NCI-H1694 treated with DMSO at 0.1 percent for 48 hours (cell line): ENCODE measurements around the gene LILRB3.
A peak's percentile ranks its signal among the peaks of the same experiment; 100 is the strongest.
"Not testable (repeated sequence)": the region's sequence is repeated elsewhere in the genome, so short reads cannot be mapped to it uniquely, and the experiment has no call there.

Experiments used
- DNase-seq: peaks from one replicate; lab custom pipeline; 2025; lab: John Stamatoyannopoulos, UW

Gene LILRB3

GRCh38 chr19:54209811-54210494, 12.9 kb downstream of the LILRB3 start:
- DNase-seq = peak; percentile 34

- no peak for DNase-seq
Measured at GRCh38 chr19:54209058-54209810, 13.6 kb downstream of the LILRB3 start.

GRCh38 chr19:54208784-54209057, 14.1 kb downstream of the LILRB3 start:
- DNase-seq = no peak

- DNase-seq = peak; percentile 12
Measured at GRCh38 chr19:54207983-54208783, 14.6 kb downstream of the LILRB3 start.

GRCh38 chr19:54207676-54207982, 15.2 kb downstream of the LILRB3 start:
- DNase-seq = no peak

GRCh38 chr19:54207193-54207592, 15.6 kb downstream of the LILRB3 start:
- not testable (repeated sequence) for DNase-seq

GRCh38 chr19:54206831-54207177, 16.0 kb downstream of the LILRB3 start:
- DNase-seq = no peak

- no peak for DNase-seq
Measured at GRCh38 chr19:54206030-54206830, 16.6 kb downstream of the LILRB3 start.

- no peak for DNase-seq
Measured at GRCh38 chr19:54204767-54205468, 17.9 kb downstream of the LILRB3 start.

GRCh38 chr19:54203151-54203611, 19.6 kb downstream of the LILRB3 start:
- DNase-seq = no peak

- DNase-seq = no peak
Measured at GRCh38 chr19:54201980-54202379, 20.8 kb downstream of the LILRB3 start.

GRCh38 chr19:54201172-54201701, 21.6 kb downstream of the LILRB3 start:
- no peak for DNase-seq

- DNase-seq = no peak
Measured at GRCh38 chr19:54199401-54199800, 23.4 kb downstream of the LILRB3 start.

- DNase-seq = no peak
Measured at GRCh38 chr19:54197121-54197520, 25.7 kb downstream of the LILRB3 start.

- no peak for DNase-seq
Measured at GRCh38 chr19:54196536-54196935, 26.3 kb downstream of the LILRB3 start.

- not testable (repeated sequence) for DNase-seq
Measured at GRCh38 chr19:54194463-54194862, 28.3 kb downstream of the LILRB3 start.

GRCh38 chr19:54193011-54193410, 29.8 kb downstream of the LILRB3 start:
- DNase-seq = no peak

- DNase-seq = no peak
Measured at GRCh38 chr19:54191811-54192453, 30.9 kb downstream of the LILRB3 start.

- DNase-seq = peak; percentile 84
Measured at GRCh38 chr19:54191011-54191810, 31.6 kb downstream of the LILRB3 start, which contains the start of gene TSEN34. TSEN34 (plus strand) TSS chr19:54191308; CDS start chr19:54191365, 57 bp downstream.

- DNase-seq = peak; percentile 99
Measured at GRCh38 chr19:54190503-54191010, 32.2 kb downstream of the LILRB3 start.
